H9 (cell line): ENCODE data around the gene PRKCA. TPM values are rescaled to one million over a fixed set of nuclear protein-coding genes. Genes with fewer than 3 reads are reported as not detected.
A peak's percentile ranks its signal among the peaks of the same experiment; 100 is the strongest.

Experiments used
- DNase-seq: peaks from one replicate; pipeline ENCODE4 v3.0.0-alpha.2; 2017
- H2AFZ ChIP-seq: one replicate; pipeline ENCODE4 v1.6.1; 2013; ENCODE audit warnings: mild to moderate bottlenecking, low read length, control low read depth, moderate library complexity
- H2AK5ac ChIP-seq: 2 replicates; pipeline ENCODE4 v1.6.1; 2013; ENCODE audit warnings: low read length, control low read depth, mixed read lengths; ENCODE audit not compliant: insufficient read length
- H2BK120ac ChIP-seq: one replicate; pipeline ENCODE4 v1.6.1; 2013; ENCODE audit warnings: low read depth, mild to moderate bottlenecking, low read length, control low read depth, inconsistent platforms; ENCODE audit not compliant: poor library complexity, severe bottlenecking
- H2BK12ac ChIP-seq: 2 replicates; pipeline ENCODE4 v1.6.1; 2013; ENCODE audit warnings: low read length, control low read depth, mixed read lengths, low read depth; ENCODE audit not compliant: insufficient read length
- H2BK15ac ChIP-seq: 2 replicates; pipeline ENCODE4 v1.6.1; 2013; ENCODE audit warnings: low read depth, low read length, control low read depth
- H2BK20ac ChIP-seq: one replicate; pipeline ENCODE4 v1.6.1; 2013; ENCODE audit warnings: low read depth, mild to moderate bottlenecking, low read length, control low read depth, inconsistent platforms; ENCODE audit not compliant: poor library complexity, severe bottlenecking
- H2BK5ac ChIP-seq: 2 replicates; pipeline ENCODE4 v1.6.1; 2013; ENCODE audit warnings: low read length, control low read depth, mixed read lengths; ENCODE audit not compliant: insufficient read length
- H3K14ac ChIP-seq: 2 replicates; pipeline ENCODE4 v1.6.1; 2013; ENCODE audit warnings: low read length, control low read depth; ENCODE audit not compliant: insufficient read depth
- H3K18ac ChIP-seq: 2 replicates; pipeline ENCODE4 v1.6.1; 2013; ENCODE audit warnings: low read depth, mild to moderate bottlenecking, mixed read lengths, low read length, control low read depth; ENCODE audit not compliant: insufficient read length
- H3K23ac ChIP-seq: 2 replicates; pipeline ENCODE4 v1.6.1; 2013; ENCODE audit warnings: low read length, control low read depth, mixed read lengths, low read depth; ENCODE audit not compliant: insufficient read length
- H3K23me2 ChIP-seq: 2 replicates; pipeline ENCODE4 v1.6.1; 2013; ENCODE audit warnings: low read depth, mild to moderate bottlenecking, mixed read lengths, low read length, control low read depth; ENCODE audit not compliant: insufficient read length, poor library complexity, severe bottlenecking
- H3K27ac ChIP-seq: 2 replicates; pipeline ENCODE4 v1.5.1; 2013; ENCODE audit warnings: low read length, control low read depth, mixed read lengths, low read depth; ENCODE audit not compliant: insufficient read length
- H3K27me3 ChIP-seq: 2 replicates; pipeline ENCODE4 v1.6.1; 2013; ENCODE audit warnings: low read length, control low read depth, inconsistent platforms; ENCODE audit not compliant: insufficient read depth
- H3K4ac ChIP-seq: 2 replicates; pipeline ENCODE4 v1.6.1; 2013; ENCODE audit warnings: low read depth, mild to moderate bottlenecking, control low read depth, inconsistent platforms, low read length, moderate library complexity
- H3K4me1 ChIP-seq: 2 replicates; pipeline ENCODE4 v1.6.1; 2013; ENCODE audit warnings: low read length, control low read depth, inconsistent platforms; ENCODE audit not compliant: insufficient read depth
- H3K4me2 ChIP-seq: 2 replicates; pipeline ENCODE4 v1.6.1; 2013; ENCODE audit warnings: low read length, control low read depth, mixed read lengths; ENCODE audit not compliant: insufficient read length, insufficient read depth
- H3K56ac ChIP-seq: 2 replicates; pipeline ENCODE4 v1.6.1; 2013; ENCODE audit warnings: low read depth, mild to moderate bottlenecking, mixed read lengths, low read length, control low read depth; ENCODE audit not compliant: insufficient read length
- H3K79me1 ChIP-seq: 2 replicates; pipeline ENCODE4 v1.6.1; 2013; ENCODE audit warnings: low read depth, mild to moderate bottlenecking, moderate library complexity, low read length, control low read depth, inconsistent platforms; ENCODE audit not compliant: insufficient read depth, poor library complexity, severe bottlenecking
- H3K79me2 ChIP-seq: 2 replicates; pipeline ENCODE4 v1.6.1; 2013; ENCODE audit warnings: low read length, control low read depth, inconsistent platforms; ENCODE audit not compliant: insufficient read depth
- H3K9ac ChIP-seq: 2 replicates; pipeline ENCODE4 v1.6.1; 2013; ENCODE audit warnings: low read length, control low read depth, mixed read lengths; ENCODE audit not compliant: insufficient read length; ENCODE audit errors: extremely low read depth
- H3K9me3 ChIP-seq: one replicate; pipeline ENCODE4 v1.6.1; 2013; ENCODE audit warnings: low read depth, low read length, inconsistent platforms; ENCODE audit not compliant: control insufficient read depth
- H3T11ph ChIP-seq: one replicate; pipeline ENCODE4 v1.6.1; 2013; ENCODE audit warnings: mild to moderate bottlenecking, low read length, control low read depth, inconsistent platforms
- H4K20me1 ChIP-seq: one replicate; pipeline ENCODE4 v1.6.1; 2013; ENCODE audit not compliant: control insufficient read depth, insufficient read length, insufficient read depth
- H4K5ac ChIP-seq: 2 replicates; pipeline ENCODE4 v1.6.1; 2013; ENCODE audit warnings: low read depth, mild to moderate bottlenecking, mixed read lengths, low read length, control low read depth; ENCODE audit not compliant: insufficient read length
- H4K8ac ChIP-seq: replicated peaks from 2 replicates; pipeline ENCODE4 v1.6.1; 2013; ENCODE audit warnings: low read length, control low read depth, mixed read lengths, low read depth; ENCODE audit not compliant: insufficient read length
- H4K91ac ChIP-seq: 2 replicates; pipeline ENCODE4 v1.6.1; 2013; ENCODE audit warnings: low read depth, mild to moderate bottlenecking, moderate library complexity, mixed read lengths, low read length, control low read depth; ENCODE audit not compliant: insufficient read length
- H3K27ac Mint-ChIP-seq, 3 experiments: 2 replicates in 2 of 3; 3 replicates in 1 of 3; pipeline ENCODE4 v1.8.0; 2020 to 2021; ENCODE audit warnings: mixed read lengths in 3 of 3, mild to moderate bottlenecking in 1 of 3, moderate library complexity in 1 of 3
- H3K27me3 Mint-ChIP-seq: 2 replicates; pipeline ENCODE4 v1.8.0; 2021; ENCODE audit warnings: low read depth, mild to moderate bottlenecking, moderate library complexity, mixed read lengths
- H3K36me3 Mint-ChIP-seq, 3 experiments: 2 replicates in 2 of 3; 3 replicates in 1 of 3; pipeline ENCODE4 v1.8.0; 2020 to 2021; ENCODE audit warnings: low read depth in 3 of 3, mixed read lengths in 3 of 3; ENCODE audit not compliant: insufficient read depth in 1 of 3
- H3K4me1 Mint-ChIP-seq, 2 experiments: 2 replicates each; pipeline ENCODE4 v1.8.0; 2020; ENCODE audit warnings: mixed read lengths in 2 of 2
- H3K4me3 Mint-ChIP-seq, 2 experiments: 2 replicates in 1 of 2; 3 replicates in 1 of 2; pipeline ENCODE4 v1.8.0; 2020 to 2021; ENCODE audit warnings: mild to moderate bottlenecking in 2 of 2, mixed read lengths in 2 of 2, moderate library complexity in 1 of 2
- H3K9me3 Mint-ChIP-seq, 2 experiments: 2 replicates in 1 of 2; 3 replicates in 1 of 2; pipeline ENCODE4 v1.8.0; 2020; ENCODE audit warnings: mild to moderate bottlenecking in 2 of 2, mixed read lengths in 2 of 2, moderate library complexity in 1 of 2
- CTCF ChIP-seq: fragments of 200-600 bp; sonication (generic); conservative IDR thresholded peaks from 3 replicates; pipeline ENCODE4 v1.8.0; 2021; ENCODE audit warnings: antibody characterized with exemption, mild to moderate bottlenecking
- WGBS: extraction: QIAGEN DNeasy Blood & Tissue Kit; methylation state at CpG from one replicate; pipeline ENCODE4 v1.1.7; 2013; ENCODE audit warnings: missing lambda C conversion rate, low lambda C conversion rate, mixed read lengths; ENCODE audit not compliant: insufficient read length; ENCODE audit errors: extremely low coverage; 5-methylcytosine and 5-hydroxymethylcytosine counted together
- total RNA-seq: library from RNA; stranded (reverse); gene quantifications from 2 replicates; pipeline ENCODE4 v1.2.1, GENCODE V29; 2021

PRKCA gene
- total RNA-seq, 1 experiment from 2014 or later = 10.5 TPM

GRCh38 chr17:66799849-66800537 is 497.6 kb downstream of the PRKCA start:
- no peaks in the 10 kb centered on the region for H4K20me1 ChIP-seq
- H4K5ac ChIP-seq = no peak overlapping the region
- no peak for DNase-seq
- no peak overlapping the region for H3K9ac ChIP-seq
- no peak overlapping the region for H3K56ac ChIP-seq
- H3K4me2 ChIP-seq = no peak overlapping the region
- Mint-ChIP-seq H3K36me3 (peaks cover 0 to 7% (median 4%) of the 10 kb centered on the region in 3 experiments; a peak in 2 of 7 replicates), H3K4me1 (peaks cover 25 to 28% of the 10 kb centered on the region in 2 experiments), H3K27ac (no peak overlapping the region), H3K9me3 (no peaks in the 10 kb centered on the region; a peak in 1 of 5 replicates), H3K4me3 (no peak overlapping the region), H3K27me3 (no peaks in the 10 kb centered on the region)
- H3K27ac ChIP-seq = no peak overlapping the region
- H3K9me3 ChIP-seq = no peaks in the 10 kb centered on the region
- no peak overlapping the region for H2AFZ ChIP-seq
- H2BK5ac ChIP-seq = no peak overlapping the region
- H3K14ac ChIP-seq = no peak overlapping the region
- no peak overlapping the region for H2BK12ac ChIP-seq
- TF ChIP-seq CTCF = peak; percentile 43; the same call in 2 of the 3 replicates
- no peaks in the 10 kb centered on the region for H3K79me2 ChIP-seq
- H3K18ac ChIP-seq = no peak overlapping the region
- no peaks in the 10 kb centered on the region; the same call in 1 of the 2 replicates for H3K27me3 ChIP-seq
- H2BK20ac ChIP-seq = no peak overlapping the region
- no peak overlapping the region for H2BK15ac ChIP-seq
- H4K8ac ChIP-seq = no peak overlapping the region
- H2BK120ac ChIP-seq = no peak overlapping the region
- no peak overlapping the region for H3T11ph ChIP-seq
- no peaks in the 10 kb centered on the region for H3K79me1 ChIP-seq
- no peak overlapping the region for H4K91ac ChIP-seq
- WGBS = no CpG with 5 or more reads among the region's 10 CpGs
- H3K4me1 ChIP-seq = peaks cover 11% of the 10 kb centered on the region; the same call in 1 of the 2 replicates
- no peak overlapping the region for H2AK5ac ChIP-seq
- H3K4ac ChIP-seq = no peak overlapping the region
- H3K23ac ChIP-seq = no peak overlapping the region
- H3K23me2 ChIP-seq = no peaks in the 10 kb centered on the region
